DND-41 (cell line): ENCODE measurements around the gene APOOL.

Source experiments
- CTCF ChIP-seq: IDR thresholded peaks from 2 replicates; pipeline ENCODE4 v1.5.1; 2012; ENCODE audit warnings: borderline replicate concordance, low read length, moderate library complexity, mild to moderate bottlenecking; ENCODE audit not compliant: poor library complexity, severe bottlenecking; ENCODE audit errors: extremely low read depth
- EZH2 ChIP-seq: IDR thresholded peaks from 3 replicates; pipeline ENCODE4 v1.6.1; 2012; ENCODE audit warnings: borderline replicate concordance, low read depth, mild to moderate bottlenecking, moderate library complexity, low read length, inconsistent platforms; ENCODE audit not compliant: severe bottlenecking

- TF ChIP-seq CTCF, result no peak
- TF ChIP-seq EZH2, result no peak
Observed at GRCh38 chrX:85026170-85026569, 22.5 kb downstream of the APOOL start.
